Spleen (tissue), 11 donors: ENCODE measurements around the gene PERM1. TPM values are rescaled to one million over a fixed set of nuclear protein-coding genes. Genes with fewer than 3 reads are reported as not detected.

ENCODE experiments used
- DNase-seq: peaks from one replicate; pipeline ENCODE4 v3.0.0-alpha.2; 2020
- H3K27ac ChIP-seq, 8 donors: fragments of 200-600 bp; sonication (generic) in 7 of 8; 1 replicate in 4 of 8; 2 replicates in 4 of 8; pipeline versions ENCODE4 v1.5.0 to v1.8.0; 2016 to 2021; ENCODE audit warnings: inconsistent platforms in 4 of 8, mild to moderate bottlenecking in 4 of 8, moderate library complexity in 1 of 8
- H3K27me3 ChIP-seq, 7 donors: fragments of 200-600 bp; sonication (generic) in 6 of 7; replicated peaks in 1 of 7; 1 replicate in 4 of 7; 2 replicates in 3 of 7; pipeline versions ENCODE4 v1.5.0 to v1.8.0; 2016 to 2021; ENCODE audit warnings: inconsistent platforms in 3 of 7, mild to moderate bottlenecking in 1 of 7
- H3K36me3 ChIP-seq, 6 donors: fragments of 200-600 bp; sonication (generic) in 5 of 6; 1 replicate in 4 of 6; 2 replicates in 2 of 6; pipeline versions ENCODE4 v1.5.0 to v1.8.0; 2016 to 2021; ENCODE audit warnings: inconsistent platforms in 2 of 6
- H3K4me1 ChIP-seq, 6 donors: fragments of 200-600 bp; sonication (generic) in 5 of 6; 1 replicate in 3 of 6; 2 replicates in 3 of 6; pipeline versions ENCODE4 v1.5.0 to v1.8.0; 2016 to 2021; ENCODE audit warnings: inconsistent platforms in 3 of 6
- H3K4me3 ChIP-seq, 8 donors: fragments of 200-600 bp; sonication (generic) in 7 of 8; 1 replicate in 4 of 8; 2 replicates in 4 of 8; pipeline versions ENCODE4 v1.5.0 to v1.8.0; 2016 to 2021; ENCODE audit warnings: inconsistent platforms in 4 of 8, mild to moderate bottlenecking in 4 of 8, moderate library complexity in 2 of 8
- H3K9me3 ChIP-seq, 8 donors: fragments of 200-600 bp; sonication (generic) in 7 of 8; 1 replicate in 4 of 8; 2 replicates in 4 of 8; pipeline versions ENCODE4 v1.5.0 to v1.8.0; 2016 to 2021; ENCODE audit warnings: inconsistent platforms in 4 of 8
- POLR2A ChIP-seq, 3 donors: fragments of 450-650 bp; IDR thresholded peaks; one replicate each; pipeline ENCODE4 v1.5.1; 2017; ENCODE audit warnings: antibody characterized with exemption in 3 of 3, mild to moderate bottlenecking in 1 of 3
- POLR2AphosphoS5 ChIP-seq, 3 donors: sonication (generic); formaldehyde crosslinking; IDR thresholded peaks; one replicate each; pipeline ENCODE4 v1.5.1; 2017; ENCODE audit warnings: antibody characterized with exemption in 3 of 3
- WGBS, 5 donors: extraction: QIAGEN DNeasy Blood & Tissue Kit in 3 of 5; methylation state at CpG; one replicate each; pipeline versions ENCODE4 v1.1.5 to v1.1.7; 2013 to 2018; 5-methylcytosine and 5-hydroxymethylcytosine counted together
- intact Hi-C: fragments of 100-400 bp; cut with DNase I; formaldehyde crosslinking; loops from one replicate; pipeline ENCODE4 v1.15.0; 2023; ENCODE audit warnings: low total_unique reads
- polyA plus RNA-seq, 3 donors: library from polyadenylated mRNA; stranded (reverse); fragments of 200-250 nt; gene quantifications; one replicate each; pipeline ENCODE4 v1.2.1, GENCODE V29; 2013
- small RNA-seq, 4 donors: library from RNA; depleted of rRNA; stranded (forward); fragments of <200 nt; gene quantifications; one replicate each; pipeline ENCODE3, GENCODE V24; 2016
- total RNA-seq, 7 donors: library from RNA; depleted of rRNA in 3 of 7; stranded (reverse); fragments of >200 nt in 3 of 7; fragmentation: NEBNext Ultra II Directional in 4 of 7; extraction: Animal tissue kit (Norgen Biotek cat#: 25700) in 4 of 7; gene quantifications; one replicate each; pipeline versions ENCODE4 v1.1.0 to v1.2.1, GENCODE V29; 2016 to 2021
- donor health status: healthy with polysubstance abuse.
- donor health status: DM: no; HTN: no; CAD: no; lungs with moderate emphysema.
- donor health status: DM: no; HTN: no; CAD: no.
- donor health status: Bipolar disorder and iron deficiency.
- donor health status: healthy.
- donor health status: DM: no; HTN: no; CAD: no.
- donor health status: DM: yes; HTN: yes; CAD: no.

Gene PERM1
- total and polyA plus RNA-seq, 10 donors = 0.20 to 0.85 (median 0.50) TPM; not detected in 4

- intact Hi-C loops = no loop called here
- Histone ChIP-seq H3K27me3 (peaks cover 0 to 100% (median 74%) of the 10 kb centered on the region in 7 donors), H3K9me3 (no peaks in the 10 kb centered on the region), H3K36me3 (no peaks in the 10 kb centered on the region), H3K4me1 (peaks cover 16 to 61% (median 43%) of the 10 kb centered on the region in 6 donors), H3K4me3 (peak overlapping the region in 7 of 8 donors; percentile 30 to 75 (median 49)), H3K27ac (peak overlapping the region in 4 of 8 donors; percentile 28 to 80 (median 62))
- no peak for DNase-seq
- 5 to 10% (median 6%) methylated on average over 29 to 65 of the region's 65 CpGs for WGBS, 5 donors
- TF ChIP-seq POLR2A (IDR thresholded peaks at IDR 0.05) (no peak), POLR2AphosphoS5 (IDR thresholded peaks at IDR 0.05) (peak in 2 of 3 donors; percentile 61 to 69)
Observed at GRCh38 chr1:925561-926421, 56.1 kb downstream of the PERM1 start.

Small RNA genes within 50 kb of the gene (small RNA-seq; reads per million reads assigned to genes)
- 0 reads per million in 4 donors for gene AL645608.3

Other genes with a start within 250 kb of the PERM1 start
- 10 to 100 TPM in 5 of 7 donors, 1 to 10 TPM in 2; 7.5 to 37.0 (median 18.1) TPM for gene SAMD11, start 58.2 kb downstream of the PERM1 start, total RNA-seq
- 10 to 100 TPM in 2 of 3 donors, 1 to 10 TPM in 1; 7.7 to 33.2 (median 19.8) TPM for gene SAMD11, start 58.2 kb downstream of the PERM1 start, polyA plus RNA-seq
- 10 to 100 TPM; 26.2 to 61.1 (median 44.7) TPM for gene NOC2L, start 22.8 kb downstream of the PERM1 start, total RNA-seq
- gene NOC2L, start 22.8 kb downstream of the PERM1 start, polyA plus RNA-seq = 10 to 100 TPM; 46.6 to 73.4 (median 52.8) TPM
- 10 to 100 TPM; 12.0 to 21.5 (median 18.7) TPM for gene KLHL17, start 21.5 kb downstream of the PERM1 start, total RNA-seq
- gene KLHL17, start 21.5 kb downstream of the PERM1 start, polyA plus RNA-seq = 10 to 100 TPM; 14.1 to 31.6 (median 26.0) TPM
- gene PLEKHN1, start 15.6 kb downstream of the PERM1 start, total RNA-seq = 1 to 10 TPM in 5 of 7 donors, under 1 TPM in 2; 0.65 to 2.2 (median 1.1) TPM
- under 1 TPM; 0.17 to 0.80 (median 0.63) TPM for gene PLEKHN1, start 15.6 kb downstream of the PERM1 start, polyA plus RNA-seq
- gene HES4, start 18.0 kb upstream of the PERM1 start, total RNA-seq = 10 to 100 TPM in 5 of 7 donors, 1 to 10 TPM in 2; 3.8 to 39.0 (median 15.4) TPM
- 10 to 100 TPM; 20.8 to 64.3 (median 27.8) TPM for gene HES4, start 18.0 kb upstream of the PERM1 start, polyA plus RNA-seq
- 10 to 100 TPM; 23.3 to 93.8 (median 51.0) TPM for gene ISG15, start 31.4 kb upstream of the PERM1 start, total RNA-seq
- 100 to 1,000 TPM; 131 to 230 (median 163) TPM for gene ISG15, start 31.4 kb upstream of the PERM1 start, polyA plus RNA-seq
- gene AGRN, start 38.0 kb upstream of the PERM1 start, total RNA-seq = 10 to 100 TPM; 10.6 to 27.2 (median 16.9) TPM
- gene AGRN, start 38.0 kb upstream of the PERM1 start, polyA plus RNA-seq = 10 to 100 TPM in 1 of 3 donors, 1 to 10 TPM in 2; 4.6 to 16.3 (median 5.6) TPM
- not detected for gene RNF223, start 92.2 kb upstream of the PERM1 start, total RNA-seq
- not detected for gene RNF223, start 92.2 kb upstream of the PERM1 start, polyA plus RNA-seq
- 10 to 100 TPM; 12.1 to 22.5 (median 18.7) TPM for gene C1orf159, start 134.0 kb upstream of the PERM1 start, total RNA-seq
- 10 to 100 TPM in 2 of 3 donors, 1 to 10 TPM in 1; 8.5 to 25.7 (median 24.1) TPM for gene C1orf159, start 134.0 kb upstream of the PERM1 start, polyA plus RNA-seq
- under 1 TPM in 2 of 7 donors, not detected in 5; 0.17 to 0.34 TPM for gene TTLL10, start 191.8 kb upstream of the PERM1 start, total RNA-seq
- under 1 TPM in 2 of 3 donors, not detected in 1; 0.02 to 0.03 TPM for gene TTLL10, start 191.8 kb upstream of the PERM1 start, polyA plus RNA-seq
- 1 to 10 TPM; 5.2 to 9.9 (median 7.5) TPM for gene TNFRSF18, start 224.5 kb upstream of the PERM1 start, total RNA-seq
- gene TNFRSF18, start 224.5 kb upstream of the PERM1 start, polyA plus RNA-seq = 10 to 100 TPM in 1 of 3 donors, 1 to 10 TPM in 2; 7.2 to 16.3 (median 9.3) TPM
- 10 to 100 TPM in 5 of 7 donors, 1 to 10 TPM in 2; 6.6 to 18.9 (median 12.5) TPM for gene TNFRSF4, start 232.1 kb upstream of the PERM1 start, total RNA-seq
- gene TNFRSF4, start 232.1 kb upstream of the PERM1 start, polyA plus RNA-seq = 10 to 100 TPM; 14.7 to 23.4 (median 14.7) TPM
- gene SDF4, start 249.9 kb upstream of the PERM1 start, total RNA-seq = 100 to 1,000 TPM in 4 of 7 donors, 10 to 100 TPM in 3; 87.2 to 145 (median 114) TPM
- 10 to 100 TPM; 39.1 to 84.2 (median 49.4) TPM for gene SDF4, start 249.9 kb upstream of the PERM1 start, polyA plus RNA-seq